ENCODE measurements around the gene TGFBR1.
"Not testable (repeated sequence)": the region's sequence is repeated elsewhere in the genome, so short reads cannot be mapped to it uniquely, and the experiment has no call there.

TGFBR1 gene

GRCh38 chr9:99189887-99190596 is 85.1 kb downstream of the TGFBR1 start:
- ChIA-PET POLR2A (no interaction called here), CTCF (interaction anchor here (0.9 to 9.4 kb wide), 7 partner anchors 16 to 1132 kb away, joined by 3 to 86 read pairs (median 3); partner anchors contain the start of genes ALG2 and SEC61B)
- DNase-seq (ENCODE audit: extremely low spot score), result no peak
- TF ChIP-seq CTCF (IDR thresholded peaks at IDR 0.05; ENCODE audit: control extremely low read depth, extremely low read depth, low read depth, missing control alignments), result no peak

- no peak for DNase-seq (ENCODE audit: extremely low spot score)
- ChIA-PET CTCF (interaction anchor here (0.9 to 9.4 kb wide), 8 partner anchors 17 to 1131 kb away, joined by 3 to 86 read pairs (median 3); partner anchors contain the start of genes ALG2 and SEC61B), POLR2A (no interaction called here)
- TF ChIP-seq CTCF (IDR thresholded peaks at IDR 0.05; ENCODE audit: control extremely low read depth, extremely low read depth, low read depth, missing control alignments), result no peak
These were observed 85.8 kb downstream of the TGFBR1 start for GRCh38 chr9:99190597-99191283.

- ChIA-PET POLR2A (no interaction called here), CTCF (interaction anchor here (1.2 to 10.1 kb wide), 2 partner anchors 8 to 818 kb away, joined by 3 to 133 read pairs; no protein-coding TSS in a partner anchor)
- no peak for DNase-seq (ENCODE audit: extremely low spot score)
- TF ChIP-seq CTCF (IDR thresholded peaks at IDR 0.05; ENCODE audit: control extremely low read depth, extremely low read depth, low read depth, missing control alignments), result no peak
These were observed 88.0 kb downstream of the TGFBR1 start for GRCh38 chr9:99192786-99193465.

GRCh38 chr9:99193466-99193821 is 88.5 kb downstream of the TGFBR1 start:
- CTCF ChIA-PET, result interaction anchor here (1.2 to 10.1 kb wide), 3 partner anchors 8 to 817 kb away, joined by 3 to 133 read pairs (median 4); no protein-coding TSS in a partner anchor
- POLR2A ChIA-PET, result no interaction called here
- no peak for DNase-seq (ENCODE audit: extremely low spot score)
- TF ChIP-seq CTCF (IDR thresholded peaks at IDR 0.05; ENCODE audit: control extremely low read depth, extremely low read depth, low read depth, missing control alignments), result no peak

GRCh38 chr9:99196484-99196883 is 91.6 kb downstream of the TGFBR1 start:
- CTCF ChIA-PET, result interaction anchor here (0.9 to 10.1 kb wide), 7 partner anchors 10 to 125 kb away, joined by 3 to 133 read pairs (median 5); no protein-coding TSS in a partner anchor
- DNase-seq (ENCODE audit: extremely low spot score); POLR2A ChIA-PET: not testable (repeated sequence)

- CTCF ChIA-PET, result interaction anchor here (0.9 to 10.1 kb wide), 9 partner anchors 10 to 125 kb away, joined by 3 to 133 read pairs (median 5); no protein-coding TSS in a partner anchor
- TF ChIP-seq CTCF (IDR thresholded peaks at IDR 0.05; ENCODE audit: control extremely low read depth, extremely low read depth, low read depth, missing control alignments), result no peak
- POLR2A ChIA-PET, result no interaction called here
- no peak for DNase-seq (ENCODE audit: extremely low spot score)
These were observed 92.3 kb downstream of the TGFBR1 start for GRCh38 chr9:99197124-99197630.

All from GM10248 (cell line).